DOHH2 (cell line): ENCODE measurements around the gene PRKCE.

Source experiments
- EZH2phosphoT487 ChIP-seq: fragments of 200-600 bp; sonication (generic); IDR thresholded peaks from 2 replicates; pipeline ENCODE4 v1.6.1; 2017; ENCODE audit warnings: borderline replicate concordance, mild to moderate bottlenecking, antibody characterized with exemption, low read length, moderate library complexity, mixed read lengths
- TF ChIP-seq, protein P1 (sequence below): fragments of 200-600 bp; sonication (generic); IDR thresholded peaks from one replicate; pipeline ENCODE4 v1.5.1; 2014; ENCODE audit warnings: antibody characterized with exemption, mild to moderate bottlenecking, low read depth, low read length; ENCODE audit not compliant: poor library complexity, severe bottlenecking

DNA sequence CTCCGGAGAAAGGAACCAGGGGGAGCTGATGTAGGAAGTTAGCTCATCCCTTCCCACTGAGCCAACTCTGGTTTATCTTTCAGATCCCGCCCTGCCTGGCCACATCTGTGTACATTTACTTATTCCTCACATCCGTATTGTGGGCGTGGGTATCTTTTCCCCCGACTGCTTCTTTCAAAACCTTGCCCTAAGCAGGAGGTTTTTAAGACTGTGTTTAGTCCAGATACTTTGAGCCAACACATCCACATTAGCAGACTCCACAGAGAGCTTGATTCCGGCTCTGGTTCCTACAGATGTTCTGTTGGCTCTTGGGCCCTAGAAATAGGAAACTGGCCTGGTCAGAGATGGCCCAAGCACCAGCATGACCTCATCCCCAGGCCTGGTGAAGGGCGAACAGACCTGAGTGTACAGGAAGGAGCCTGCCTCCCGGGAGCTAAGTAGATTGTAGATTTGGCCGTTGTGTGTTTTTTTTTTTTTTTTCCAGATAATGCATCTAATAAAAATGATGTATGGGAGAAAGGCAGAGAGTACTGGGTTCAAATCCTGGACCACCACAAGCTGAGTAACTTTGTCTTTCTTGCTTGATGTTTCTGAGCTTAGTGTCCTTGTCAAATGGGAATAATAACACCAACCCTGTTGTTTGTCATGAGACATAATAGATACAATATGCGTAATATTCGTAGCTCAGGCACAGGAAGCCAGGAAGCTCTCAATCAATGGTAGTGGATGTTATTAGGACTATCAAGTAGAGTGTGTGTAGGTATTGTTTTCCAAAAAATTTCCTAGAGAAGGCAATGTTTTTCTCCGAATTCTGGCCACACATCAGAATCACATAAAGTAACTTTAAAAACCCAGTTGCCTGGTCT lies 92.3 kb downstream of the PRKCE start:
- TF ChIP-seq, protein P1, sequence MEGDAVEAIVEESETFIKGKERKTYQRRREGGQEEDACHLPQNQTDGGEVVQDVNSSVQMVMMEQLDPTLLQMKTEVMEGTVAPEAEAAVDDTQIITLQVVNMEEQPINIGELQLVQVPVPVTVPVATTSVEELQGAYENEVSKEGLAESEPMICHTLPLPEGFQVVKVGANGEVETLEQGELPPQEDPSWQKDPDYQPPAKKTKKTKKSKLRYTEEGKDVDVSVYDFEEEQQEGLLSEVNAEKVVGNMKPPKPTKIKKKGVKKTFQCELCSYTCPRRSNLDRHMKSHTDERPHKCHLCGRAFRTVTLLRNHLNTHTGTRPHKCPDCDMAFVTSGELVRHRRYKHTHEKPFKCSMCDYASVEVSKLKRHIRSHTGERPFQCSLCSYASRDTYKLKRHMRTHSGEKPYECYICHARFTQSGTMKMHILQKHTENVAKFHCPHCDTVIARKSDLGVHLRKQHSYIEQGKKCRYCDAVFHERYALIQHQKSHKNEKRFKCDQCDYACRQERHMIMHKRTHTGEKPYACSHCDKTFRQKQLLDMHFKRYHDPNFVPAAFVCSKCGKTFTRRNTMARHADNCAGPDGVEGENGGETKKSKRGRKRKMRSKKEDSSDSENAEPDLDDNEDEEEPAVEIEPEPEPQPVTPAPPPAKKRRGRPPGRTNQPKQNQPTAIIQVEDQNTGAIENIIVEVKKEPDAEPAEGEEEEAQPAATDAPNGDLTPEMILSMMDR, result no peak
- TF ChIP-seq EZH2phosphoT487, result no peak
